ENCODE results near the gene ACP7. TPM values are rescaled to one million over a fixed set of nuclear protein-coding genes. Genes with fewer than 3 reads are reported as not detected.

Gene ACP7
- total and polyA plus RNA-seq, 9 of the 15 experiments (the other 6 are each of a cell fraction or from before 2014, with no cell fraction given) = not detected

DNA sequence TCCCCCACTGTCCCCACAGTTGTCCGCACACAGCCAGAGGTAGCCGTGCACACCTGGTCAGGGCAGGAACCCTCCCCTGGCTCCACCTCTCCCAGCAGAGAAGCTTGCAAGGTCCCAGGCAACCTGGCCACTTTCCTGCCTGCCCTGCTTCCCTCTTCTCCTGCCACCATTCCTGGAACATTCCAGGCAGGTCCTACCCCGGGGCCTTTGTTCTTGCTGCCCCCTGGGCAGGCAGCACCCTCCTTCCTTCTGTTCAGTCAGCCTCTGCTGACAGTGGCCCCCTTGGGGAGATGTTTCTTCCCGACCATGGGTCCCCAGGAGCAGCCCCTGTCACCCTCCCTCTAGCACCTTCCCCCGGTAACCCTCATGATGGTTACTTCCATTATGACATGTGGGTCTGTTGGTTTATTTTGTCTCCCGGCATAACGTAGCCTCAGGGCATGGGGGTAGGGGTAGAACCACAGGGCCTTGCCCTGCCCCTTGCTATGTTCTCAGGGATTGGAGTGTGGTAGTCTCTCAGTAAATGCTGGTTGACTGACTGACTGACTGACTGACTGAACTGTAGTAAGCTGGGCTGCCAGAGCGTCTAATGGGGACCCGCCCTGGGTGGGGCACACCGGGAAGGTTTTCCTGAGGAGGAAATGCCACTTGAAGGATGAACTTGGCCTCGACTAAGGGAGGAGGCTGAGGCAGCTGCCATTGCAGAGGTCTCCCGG is 52.2 kb downstream of the ACP7 start (continued):
- no peak for TF ChIP-seq BCL6 (CRISPR knock-in tag; IDR thresholded peaks at IDR 0.05)
- TF ChIP-seq EHMT2 (IDR thresholded peaks at IDR 0.05) = no peak
- no peak for TF ChIP-seq CREB1 (IDR thresholded peaks at IDR 0.05)
- TF ChIP-seq CREB1 (CRISPR knock-in tag; IDR thresholded peaks at IDR 0.05) = no peak

GRCh38 chr19:39137131-39137530 is 53.0 kb downstream of the ACP7 start:
- H3K27ac ChIP-seq (ENCODE audit: extremely low read depth, low read depth, low read length) = no peak overlapping the region
- peaks cover 88% of the 10 kb centered on the region for H3K79me2 ChIP-seq (ENCODE audit: control insufficient read depth, insufficient read depth, low read length)
- H3K4me3 ChIP-seq = no peak overlapping the region
- FAIRE-seq (no peak), ATAC-seq (no peak), DNase-seq (ENCODE audit: extremely low read depth in 1 of 4, low spot score in 3 of 4) (no peak)
- H3K27me3 ChIP-seq (ENCODE audit: control insufficient read depth in 2 of 2, insufficient read depth in 2 of 2, low read length in 2 of 2) = no peaks in the 10 kb centered on the region
- no TSS peak for BruUV-seq (replicated peaks)
- ChIA-PET CTCF (ENCODE audit: low intra/inter-chr PET ratio) (no interaction called here), POLR2A (interaction anchor here (0.6 to 0.8 kb wide), 2 partner anchors 8 to 46 kb away, joined by 3 to 4 read pairs; no protein-coding TSS in a partner anchor)
- H3K4me2 ChIP-seq (ENCODE audit: insufficient read depth, low read length) = no peak overlapping the region
- H3K9me3 ChIP-seq (replicated peaks; ENCODE audit: control insufficient read depth, insufficient read depth, low read depth, low read length) = no peaks in the 10 kb centered on the region
- 79% methylated on average over 12 of the region's 12 CpGs for WGBS (ENCODE audit: insufficient coverage, low coverage, missing lambda C conversion rate)
- peaks cover 42 to 57% of the 10 kb centered on the region in 2 experiments for H3K4me1 ChIP-seq (replicated peaks in 1 of 2; ENCODE audit: control insufficient read depth in 2 of 2, insufficient read depth in 2 of 2, low read length in 2 of 2)
- H3K9ac ChIP-seq (ENCODE audit: insufficient read depth in 1 of 2, low read depth in 2 of 2, low read length in 2 of 2) = peak overlapping the region in 1 of 2 experiments; percentile 10; a peak in 2 of 4 replicates
- H2AFZ ChIP-seq (ENCODE audit: low read depth, low read length) = no peak overlapping the region
- in situ Hi-C loops (cut with MboI) (no loop called here), intact Hi-C loops (cut with micrococcal nuclease) (no loop called here)
- H4K20me1 ChIP-seq (replicated peaks; ENCODE audit: control insufficient read depth, insufficient read depth, low read length) = peaks cover 52% of the 10 kb centered on the region
- 0 out of 3 replicates have a peak, but pooled peaks cover 2% of the 10 kb centered on the region for H3K36me3 ChIP-seq (ENCODE audit: control insufficient read depth, insufficient read depth, low read length)
- peaks cover 8% of the 10 kb centered on the region for H3K9me1 ChIP-seq (ENCODE audit: control insufficient read depth, insufficient read depth, low read length)
- no peak for TF ChIP-seq ATF6 (CRISPR knock-in tag; IDR thresholded peaks at IDR 0.05)
- TF ChIP-seq POLR2G (IDR thresholded peaks at IDR 0.05; ENCODE audit: low read depth, low read length) = no peak
- TF ChIP-seq GABPB2 (CRISPR knock-in tag; conservative IDR thresholded peaks at IDR 0.05) = no peak
- TF ChIP-seq MXD1 (CRISPR knock-in tag; IDR thresholded peaks at IDR 0.05; ENCODE audit: borderline replicate concordance, poor library complexity, severe bottlenecking) = no peak
- TF ChIP-seq NEUROD1 (IDR thresholded peaks at IDR 0.05; ENCODE audit: borderline replicate concordance, low read depth, low read length, partially characterized antibody) = no peak
- TF ChIP-seq SAFB (IDR thresholded peaks at IDR 0.05; ENCODE audit: borderline replicate concordance, low read depth, low read length) = no peak
- no peak for TF ChIP-seq SMAD3 (CRISPR knock-in tag; conservative IDR thresholded peaks at IDR 0.05)
- TF ChIP-seq EWSR1 (IDR thresholded peaks at IDR 0.05; ENCODE audit: borderline replicate concordance, low read depth, partially characterized antibody) = no peak
- no peak for TF ChIP-seq PRDM10 (IDR thresholded peaks at IDR 0.05; ENCODE audit: partially characterized antibody)
- no peak for TF ChIP-seq RBM14 (IDR thresholded peaks at IDR 0.05; ENCODE audit: borderline replicate concordance, insufficient read depth, low read depth, low read length)
- no peak for TF ChIP-seq ZNF778 (CRISPR knock-in tag; IDR thresholded peaks at IDR 0.05)

All from K562 (cell line).